SJCRH30 (cell line): ENCODE measurements around the gene NECAB2. TPM values are rescaled to one million over a fixed set of nuclear protein-coding genes. Genes with fewer than 3 reads are reported as not detected.

Experiments used
- DNase-seq, 2 experiments: peaks; one replicate each; pipeline ENCODE4 v3.0.0-alpha.2; 2015 to 2020
- H3K27ac ChIP-seq: fragments of 250-450 bp; sonication (Bioruptor Pico); 2 replicates; pipeline ENCODE4 v1.5.1; 2020; ENCODE audit warnings: mild to moderate bottlenecking, moderate library complexity
- H3K27me3 ChIP-seq: fragments of 250-450 bp; sonication (Bioruptor Pico); 2 replicates; pipeline ENCODE4 v1.5.1; 2020; ENCODE audit warnings: mild to moderate bottlenecking, moderate library complexity
- H3K36me3 ChIP-seq: fragments of 250-450 bp; sonication (Bioruptor Pico); 2 replicates; pipeline ENCODE4 v1.5.1; 2020; ENCODE audit warnings: mild to moderate bottlenecking, moderate library complexity
- H3K4me1 ChIP-seq: fragments of 250-450 bp; sonication (Bioruptor Pico); 2 replicates; pipeline ENCODE4 v1.5.1; 2020; ENCODE audit warnings: mild to moderate bottlenecking, moderate library complexity
- H3K4me3 ChIP-seq: fragments of 250-450 bp; sonication (Bioruptor Pico); 2 replicates; pipeline ENCODE4 v1.5.1; 2020; ENCODE audit warnings: mild to moderate bottlenecking, moderate library complexity
- H3K9me3 ChIP-seq: fragments of 250-450 bp; sonication (Bioruptor Pico); replicated peaks from 2 replicates; pipeline ENCODE4 v1.5.1; 2020; ENCODE audit warnings: mild to moderate bottlenecking, moderate library complexity
- total RNA-seq: library from RNA; depleted of rRNA; stranded (reverse); fragments of >200 nt; shearing (Covaris generic); gene quantifications from 2 replicates; pipeline ENCODE4 v1.2.3, GENCODE V29; 2014; rRNA removed

NECAB2 gene
- total RNA-seq, 1 experiment from 2014 or later, result 0.08 TPM

- Histone ChIP-seq H3K27me3 (no peaks in the 10 kb centered on the region), H3K27ac (no peak overlapping the region), H3K9me3 (no peaks in the 10 kb centered on the region), H3K4me1 (no peaks in the 10 kb centered on the region), H3K4me3 (no peak overlapping the region), H3K36me3 (no peaks in the 10 kb centered on the region)
- DNase-seq, result no peak
Observed at GRCh38 chr16:84049403-84050060, 81.5 kb downstream of the NECAB2 start.

DNA sequence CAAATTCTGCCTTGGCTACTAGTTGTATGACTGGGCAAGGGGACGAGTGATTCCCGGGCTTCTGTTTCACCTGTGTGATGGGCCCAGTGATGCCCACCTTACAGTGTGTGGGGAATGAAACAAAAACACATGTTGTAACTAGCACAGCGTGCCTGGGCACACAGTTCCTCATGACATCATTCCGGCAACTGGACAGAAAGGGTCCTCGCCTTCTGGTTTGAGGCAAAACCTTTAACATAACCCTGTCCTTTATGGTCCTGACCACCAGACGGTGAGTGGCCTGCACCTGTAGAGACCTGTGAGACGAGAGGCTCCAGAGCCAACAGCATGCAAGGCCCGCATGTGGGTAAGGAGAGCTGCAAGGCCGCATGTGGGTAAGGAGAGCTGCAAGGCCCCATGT is 82.3 kb downstream of the NECAB2 start:
- H3K36me3 ChIP-seq, result no peaks in the 10 kb centered on the region

DNA sequence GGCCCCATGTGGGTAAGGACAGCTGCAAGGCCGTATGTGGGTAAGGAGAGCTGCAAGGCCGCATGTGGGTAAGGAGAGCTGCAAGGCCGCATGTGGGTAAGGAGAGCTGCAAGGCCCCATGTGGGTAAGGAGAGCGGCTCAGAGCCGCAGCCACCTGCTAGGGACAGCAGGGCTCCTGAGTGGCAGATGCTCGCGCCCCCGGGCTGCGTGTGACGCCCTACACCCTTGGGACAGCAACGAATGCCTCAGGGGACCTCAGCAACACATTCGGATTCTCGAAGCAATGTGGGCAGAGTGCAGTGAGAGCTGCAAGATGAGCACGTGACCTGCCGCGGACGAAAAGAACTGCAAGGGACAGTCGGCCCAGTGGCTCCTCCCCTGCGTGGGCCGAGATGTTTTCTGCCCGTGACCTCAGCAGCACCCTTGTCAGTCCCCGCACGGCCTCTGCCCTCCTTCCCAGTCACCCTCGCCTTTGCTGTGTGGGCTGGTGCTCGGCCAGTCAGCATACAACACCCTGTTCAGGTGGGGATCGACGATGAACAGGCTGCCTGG is 84.1 kb downstream of the NECAB2 start:
- H3K9me3 ChIP-seq, result no peaks in the 10 kb centered on the region
- H3K27me3 ChIP-seq, result no peaks in the 10 kb centered on the region
- no peaks in the 10 kb centered on the region for H3K4me1 ChIP-seq
- DNase-seq, result no peak
- H3K4me3 ChIP-seq, result no peak overlapping the region
- no peak overlapping the region for H3K27ac ChIP-seq
- H3K36me3 ChIP-seq, result no peaks in the 10 kb centered on the region

More for the DNA sequence above, 82.3 kb downstream of the NECAB2 start:
- Histone ChIP-seq H3K4me3 (no peak overlapping the region), H3K27me3 (no peaks in the 10 kb centered on the region), H3K27ac (no peak overlapping the region), H3K4me1 (no peaks in the 10 kb centered on the region), H3K9me3 (no peaks in the 10 kb centered on the region)
- no peak for DNase-seq

Other genes with a start within 250 kb of the NECAB2 start
- gene HSBP1, start 160.3 kb upstream of the NECAB2 start, total RNA-seq, result 198 and 204 TPM in 2 replicates
- 1.1 and 1.2 TPM in 2 replicates for gene MLYCD, start 69.1 kb upstream of the NECAB2 start, total RNA-seq
- gene OSGIN1, start 15.0 kb upstream of the NECAB2 start, total RNA-seq, result 1.7 and 2.1 TPM in 2 replicates
- not detected in 2 replicates for gene SLC38A8, start 74.6 kb downstream of the NECAB2 start, total RNA-seq
- 38.2 and 39.2 TPM in 2 replicates for gene MBTPS1, start 148.7 kb downstream of the NECAB2 start, total RNA-seq
- 22.1 and 22.5 TPM in 2 replicates for gene HSDL1, start 176.9 kb downstream of the NECAB2 start, total RNA-seq
- 0.18 TPM in 1 of 2 replicates, not detected in the other for gene DNAAF1, start 177.1 kb downstream of the NECAB2 start, total RNA-seq
- gene TAF1C, start 218.8 kb downstream of the NECAB2 start, total RNA-seq, result 13.8 and 17.1 TPM in 2 replicates
- gene ADAD2, start 222.9 kb downstream of the NECAB2 start, total RNA-seq, result 0.22 and 0.71 TPM in 2 replicates